Uterus (tissue), 2 donors: ENCODE results near the gene FCN1.

Experiments used
- CTCF ChIP-seq, 4 experiments: fragments of 200-600 bp in 2 of 4; fragments of 450-650 bp in 2 of 4; sonication (generic) in 2 of 4; IDR thresholded peaks; one replicate each; pipeline ENCODE4 v1.5.1; 2016 to 2019; ENCODE audit warnings: antibody characterized with exemption in 4 of 4, mild to moderate bottlenecking in 2 of 4, moderate library complexity in 1 of 4
- POLR2A ChIP-seq, 2 donors: fragments of 450-650 bp; IDR thresholded peaks; one replicate each; pipeline ENCODE4 v1.6.1; 2016; ENCODE audit warnings: antibody characterized with exemption in 2 of 2, mild to moderate bottlenecking in 1 of 2, moderate library complexity in 1 of 2

DNA sequence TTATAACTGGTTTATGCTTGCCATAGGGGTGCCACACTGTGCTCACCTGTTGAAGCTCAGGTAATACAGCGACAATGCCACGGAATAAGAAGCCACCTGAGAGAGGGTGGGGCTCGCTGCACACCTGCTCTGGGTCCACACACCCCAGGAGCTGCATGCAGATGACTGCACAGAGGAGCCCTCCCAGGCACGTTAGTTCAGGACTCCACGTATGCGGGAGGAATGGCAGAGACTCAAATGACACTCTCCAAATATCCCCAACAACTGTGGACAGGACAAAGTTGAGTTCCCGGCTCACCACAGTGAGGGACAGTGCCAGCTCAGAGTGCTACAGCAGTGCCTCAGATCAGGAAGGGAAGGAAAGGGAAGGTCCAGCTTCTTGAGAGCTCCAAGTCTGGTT, 5.8 kb upstream of the FCN1 start:
- TF ChIP-seq CTCF (IDR thresholded peaks at IDR 0.05), result no peak
- TF ChIP-seq POLR2A (IDR thresholded peaks at IDR 0.05), result no peak
